GM21515 (cell line): Measurements from ENCODE around the gene AZU1.

Experiments
- ATAC-seq: cut with Tn5 transposase; IDR thresholded peaks from one replicate; pipeline ENCODE4 v1.9.1; 2021; ENCODE audit not compliant: unreplicated experiment

Gene AZU1

GRCh38 chr19:796692-797527 is 30.7 kb upstream of the AZU1 start, which contains the start of gene PTBP1:
Gene PTBP1 (plus strand): TSS chr19:797452. CDS start chr19:797498, 46 bp downstream.
- ATAC-seq = peak; percentile 73

DNA sequence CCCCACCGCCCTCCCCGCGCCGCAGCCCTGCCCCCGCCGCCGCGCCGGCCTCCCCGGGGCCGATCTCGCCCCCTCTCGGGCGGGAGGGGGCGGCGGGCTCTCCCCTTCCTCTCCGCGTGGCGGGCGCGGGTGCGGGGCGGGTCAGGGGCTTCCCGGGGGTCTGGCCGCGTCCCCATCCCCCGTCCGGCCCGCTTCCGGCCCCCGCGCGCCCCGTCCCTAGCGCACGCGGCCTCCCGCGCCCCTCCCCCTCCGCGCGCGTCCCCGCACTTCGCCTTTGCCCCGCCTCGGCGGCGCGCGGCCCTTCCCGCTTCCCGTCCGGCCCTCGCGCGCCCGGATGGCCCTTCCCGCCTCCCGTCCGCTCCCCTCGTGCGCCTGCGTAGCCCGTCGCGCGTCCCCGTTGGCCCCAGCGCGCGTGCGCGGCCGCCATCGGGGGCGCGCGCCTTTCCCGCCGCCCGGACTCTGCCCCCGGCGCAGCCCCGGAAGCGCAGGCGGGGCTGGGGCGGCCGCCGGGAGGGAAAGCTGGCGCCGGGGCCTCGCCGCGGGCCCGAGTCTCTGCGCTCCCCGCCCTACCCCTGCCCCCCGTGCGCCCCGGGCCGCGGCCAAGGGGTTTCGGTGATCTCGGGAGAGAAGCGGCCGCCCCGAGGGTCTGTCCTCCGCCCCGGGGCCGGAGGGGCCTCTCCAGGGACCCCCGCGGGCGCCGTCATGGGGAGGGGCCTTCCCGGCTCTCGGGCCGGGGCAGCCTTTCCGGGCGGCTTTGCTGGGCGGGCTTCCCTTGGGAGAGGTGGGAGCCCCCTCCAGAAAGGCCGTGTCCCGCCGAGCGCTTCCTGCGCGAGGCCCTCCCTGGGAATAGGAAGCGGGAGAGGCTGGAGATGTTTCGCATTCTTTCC is 29.9 kb upstream of the AZU1 start:
- peak; percentile 40 for ATAC-seq

GRCh38 chr19:798415-799075 is 29.1 kb upstream of the AZU1 start:
- ATAC-seq = no peak

- ATAC-seq = no peak
These were observed 28.4 kb upstream of the AZU1 start for GRCh38 chr19:799076-799881.

- ATAC-seq = no peak
These were observed 27.1 kb upstream of the AZU1 start for GRCh38 chr19:800360-801029.

GRCh38 chr19:801030-801860 is 26.4 kb upstream of the AZU1 start:
- no peak for ATAC-seq

DNA sequence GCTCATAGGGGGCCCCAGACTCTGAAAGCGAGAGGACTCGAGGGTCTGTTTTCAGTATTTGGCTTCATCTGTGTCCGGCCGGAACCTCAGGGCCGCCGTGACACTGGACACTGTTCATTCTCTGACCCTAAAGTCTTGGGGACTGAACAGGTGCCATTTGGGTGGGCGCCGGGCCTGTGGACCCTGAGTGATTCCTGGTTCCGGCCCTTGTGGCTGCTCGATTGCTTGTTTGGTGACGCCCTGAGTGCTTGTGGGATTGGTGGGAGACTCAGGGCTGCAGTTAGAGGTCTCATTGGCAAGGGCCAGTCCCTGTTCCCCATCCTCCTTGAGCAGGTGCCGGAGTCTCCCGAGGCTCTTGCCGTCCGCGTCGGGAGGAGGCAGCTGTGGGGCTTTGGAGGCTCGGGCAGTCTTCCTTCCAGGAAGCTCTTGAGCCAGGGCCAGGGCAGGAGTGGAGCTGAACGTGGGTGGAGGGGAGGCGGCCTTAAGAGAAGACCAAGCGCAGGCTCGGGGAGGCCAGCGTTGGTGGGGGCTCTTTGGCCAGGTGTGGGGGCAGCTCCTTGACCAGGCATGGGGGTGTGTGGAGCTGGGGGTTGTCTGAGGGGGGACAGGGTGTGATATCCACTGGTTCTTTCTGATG is 25.7 kb upstream of the AZU1 start:
- no peak for ATAC-seq

- ATAC-seq = no peak
These were observed 25.0 kb upstream of the AZU1 start for GRCh38 chr19:802498-803098.

DNA sequence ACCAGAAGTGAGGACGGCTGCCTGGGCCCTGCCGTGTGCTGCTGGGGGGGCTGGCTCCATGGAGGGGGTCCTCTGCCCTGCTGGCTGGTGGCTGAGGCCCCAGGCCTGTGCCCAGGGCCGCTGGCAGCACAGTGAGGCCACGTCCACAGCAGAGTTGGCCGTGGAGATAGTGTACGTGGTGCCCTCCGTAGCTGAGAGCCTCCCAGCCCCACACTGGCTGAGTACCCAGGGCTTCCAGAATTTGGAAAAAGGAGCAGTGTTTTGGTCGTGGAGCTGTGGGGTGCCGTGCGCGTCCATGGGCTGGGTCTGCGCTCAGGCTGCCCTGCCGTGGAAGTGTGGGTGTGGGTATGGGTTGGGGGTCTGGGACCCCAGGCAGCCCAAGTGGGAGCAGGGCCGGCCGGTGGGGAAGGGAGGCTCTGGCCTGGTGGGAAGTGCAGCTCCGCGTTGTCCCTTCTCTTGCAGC is 24.5 kb upstream of the AZU1 start:
- no peak for ATAC-seq

DNA sequence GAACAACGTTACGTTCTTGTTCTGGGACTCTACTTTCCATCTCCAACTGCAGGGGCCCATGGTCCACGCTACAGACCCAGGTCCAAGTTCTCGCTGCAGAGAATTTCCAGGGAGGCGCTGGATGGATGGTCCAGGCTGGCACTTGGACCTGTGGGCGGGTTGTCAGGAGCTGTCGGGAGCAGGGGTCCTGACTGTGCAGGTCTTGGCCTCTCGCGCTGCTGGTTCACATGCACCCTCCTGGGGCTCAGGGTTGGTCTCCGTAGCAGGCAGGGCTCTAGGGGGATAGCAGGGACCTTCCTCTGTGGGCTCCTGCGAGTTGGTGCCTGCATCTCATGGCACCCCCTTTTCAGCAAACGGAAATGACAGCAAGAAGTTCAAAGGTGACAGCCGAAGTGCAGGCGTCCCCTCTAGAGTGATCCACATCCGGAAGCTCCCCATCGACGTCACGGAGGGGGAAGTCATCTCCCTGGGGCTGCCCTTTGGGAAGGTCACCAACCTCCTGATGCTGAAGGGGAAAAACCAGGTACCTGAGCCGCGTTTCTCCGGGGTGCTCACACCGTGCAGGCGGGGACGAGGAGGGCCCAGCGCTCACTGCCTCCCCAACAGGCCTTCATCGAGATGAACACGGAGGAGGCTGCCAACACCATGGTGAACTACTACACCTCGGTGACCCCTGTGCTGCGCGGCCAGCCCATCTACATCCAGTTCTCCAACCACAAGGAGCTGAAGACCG is 23.8 kb upstream of the AZU1 start:
- ATAC-seq = no peak

DNA sequence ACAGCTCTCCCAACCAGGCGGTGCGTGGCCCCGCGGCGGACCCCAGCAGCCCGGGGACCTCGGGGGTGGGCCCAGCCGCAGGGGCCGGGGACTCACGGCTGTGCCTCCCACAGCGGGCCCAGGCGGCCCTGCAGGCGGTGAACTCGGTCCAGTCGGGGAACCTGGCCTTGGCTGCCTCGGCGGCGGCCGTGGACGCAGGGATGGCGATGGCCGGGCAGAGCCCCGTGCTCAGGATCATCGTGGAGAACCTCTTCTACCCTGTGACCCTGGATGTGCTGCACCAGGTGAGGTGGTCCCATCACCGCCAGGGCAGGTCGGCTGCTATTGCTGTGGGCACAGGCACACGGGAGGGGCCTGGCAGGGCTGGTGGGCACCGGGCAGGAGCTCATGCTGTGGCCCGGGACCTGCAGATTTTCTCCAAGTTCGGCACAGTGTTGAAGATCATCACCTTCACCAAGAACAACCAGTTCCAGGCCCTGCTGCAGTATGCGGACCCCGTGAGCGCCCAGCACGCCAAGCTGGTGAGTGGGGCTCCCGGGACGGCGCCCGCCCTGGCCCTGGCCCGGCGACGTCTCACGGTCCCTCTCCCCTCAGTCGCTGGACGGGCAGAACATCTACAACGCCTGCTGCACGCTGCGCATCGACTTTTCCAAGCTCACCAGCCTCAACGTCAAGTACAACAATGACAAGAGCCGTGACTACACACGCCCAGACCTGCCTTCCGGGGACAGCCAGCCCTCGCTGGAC is 23.0 kb upstream of the AZU1 start:
- ATAC-seq = no peak

DNA sequence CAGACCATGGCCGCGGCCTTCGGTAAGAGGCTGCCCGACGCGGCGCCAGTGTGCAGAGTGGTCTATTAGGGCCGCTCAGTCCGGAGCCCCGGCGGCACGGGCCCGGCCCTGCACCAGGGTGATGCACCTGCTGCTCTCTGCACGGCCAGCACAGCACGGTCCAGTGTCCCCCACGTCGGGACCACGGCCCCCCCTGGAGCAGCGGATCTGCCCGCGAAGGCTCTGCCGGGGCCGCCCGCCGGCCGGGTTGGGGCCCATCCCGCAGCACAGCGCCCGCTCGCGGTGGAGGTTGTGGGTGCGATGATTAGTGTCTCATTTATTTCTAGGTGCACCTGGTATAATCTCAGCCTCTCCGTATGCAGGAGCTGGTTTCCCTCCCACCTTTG is 22.5 kb upstream of the AZU1 start:
- no peak for ATAC-seq

DNA sequence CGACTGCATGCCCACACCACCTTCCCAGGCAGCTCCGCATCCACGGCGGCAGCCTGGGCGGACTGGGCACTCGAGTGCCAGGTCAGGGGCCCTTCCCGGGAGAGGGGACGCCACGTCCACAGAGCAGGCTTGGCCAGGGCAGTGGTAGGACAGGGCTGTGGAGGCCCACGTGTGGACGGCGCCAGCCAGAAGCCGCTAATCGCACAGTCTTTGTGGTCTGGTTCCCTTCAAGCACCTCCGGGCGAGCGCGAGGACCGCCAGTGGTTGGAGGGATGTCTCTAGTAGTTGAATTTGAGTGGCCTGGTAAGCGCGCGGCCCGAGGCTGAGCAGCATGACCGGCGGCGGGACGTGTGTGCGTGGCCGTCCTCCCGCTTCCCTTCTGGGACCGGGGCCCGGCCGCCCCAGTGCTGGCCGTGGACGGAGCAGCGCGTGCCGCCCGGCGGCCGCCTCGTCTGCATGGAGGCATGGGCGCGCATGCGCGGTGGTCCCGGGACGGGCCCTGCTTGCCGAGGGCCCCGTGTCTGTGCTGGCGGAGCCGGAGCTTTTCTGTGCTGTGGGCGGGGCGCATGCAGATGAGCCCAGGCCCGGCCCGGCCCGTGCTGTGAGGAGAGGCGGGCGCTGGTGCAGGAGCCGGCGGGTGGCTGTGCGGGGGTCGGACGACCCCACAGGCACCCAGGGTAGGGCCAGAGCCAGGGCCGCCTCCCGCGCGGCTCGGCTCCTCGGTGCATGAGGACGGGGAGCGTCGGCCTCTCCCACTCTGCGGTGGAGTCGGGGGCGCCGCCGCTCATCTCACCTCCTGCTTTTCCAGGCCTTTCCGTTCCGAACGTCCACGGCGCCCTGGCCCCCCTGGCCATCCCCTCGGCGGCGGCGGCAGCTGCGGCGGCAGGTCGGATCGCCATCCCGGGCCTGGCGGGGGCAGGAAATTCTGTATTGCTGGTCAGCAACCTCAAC is 21.8 kb upstream of the AZU1 start:
- no peak for ATAC-seq

- ATAC-seq = no peak
These were observed 20.7 kb upstream of the AZU1 start for GRCh38 chr19:806815-807421.
